MM.1S (cell line): ENCODE measurements around the gene FNDC11.

Source experiments
- EZH2 ChIP-seq: fragments of 300-600 bp; sonication (generic); optimal IDR thresholded peaks from 2 replicates; pipeline ENCODE3; 2017; ENCODE audit warnings: low read depth, mild to moderate bottlenecking, antibody characterized with exemption, low read length, mixed read lengths
- EZH2phosphoT487 ChIP-seq: fragments of 300-600 bp; sonication (generic); IDR thresholded peaks from 2 replicates; pipeline ENCODE4 v1.6.1; 2018; ENCODE audit warnings: antibody characterized with exemption, low read length
- TF ChIP-seq, protein P1 (sequence below): fragments of 300-600 bp; sonication (generic); IDR thresholded peaks from 2 replicates; pipeline ENCODE4 v1.5.1; 2016; ENCODE audit warnings: antibody characterized with exemption, low read length, mixed read lengths

DNA sequence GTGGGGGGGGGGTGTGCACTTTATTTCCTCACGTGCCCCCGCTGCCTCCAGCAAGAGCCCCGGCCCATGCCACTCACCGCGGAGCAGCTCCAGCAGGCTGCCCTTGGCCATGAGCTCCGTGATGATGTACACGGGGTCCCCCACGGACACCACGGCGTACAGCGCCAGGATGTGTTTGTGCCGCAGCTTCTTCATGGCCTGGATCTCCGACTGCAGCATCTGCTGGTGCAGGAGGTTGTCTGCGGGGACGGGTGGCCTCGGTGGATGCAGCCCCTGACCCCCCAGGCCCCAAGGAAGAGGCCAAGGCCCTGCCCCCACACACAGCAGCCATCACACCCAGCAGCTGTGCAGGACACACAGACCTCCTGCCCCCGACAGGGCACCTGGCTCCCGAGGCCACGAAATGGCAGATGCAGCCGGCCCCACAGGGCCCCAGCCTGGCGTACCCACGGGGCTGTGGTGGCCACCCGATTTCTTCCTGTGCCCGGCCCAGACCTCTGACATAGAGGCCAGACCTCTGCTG lies 21.4 kb upstream of the FNDC11 start:
- TF ChIP-seq EZH2 (no peak), EZH2phosphoT487 (no peak)
- TF ChIP-seq, protein P1, sequence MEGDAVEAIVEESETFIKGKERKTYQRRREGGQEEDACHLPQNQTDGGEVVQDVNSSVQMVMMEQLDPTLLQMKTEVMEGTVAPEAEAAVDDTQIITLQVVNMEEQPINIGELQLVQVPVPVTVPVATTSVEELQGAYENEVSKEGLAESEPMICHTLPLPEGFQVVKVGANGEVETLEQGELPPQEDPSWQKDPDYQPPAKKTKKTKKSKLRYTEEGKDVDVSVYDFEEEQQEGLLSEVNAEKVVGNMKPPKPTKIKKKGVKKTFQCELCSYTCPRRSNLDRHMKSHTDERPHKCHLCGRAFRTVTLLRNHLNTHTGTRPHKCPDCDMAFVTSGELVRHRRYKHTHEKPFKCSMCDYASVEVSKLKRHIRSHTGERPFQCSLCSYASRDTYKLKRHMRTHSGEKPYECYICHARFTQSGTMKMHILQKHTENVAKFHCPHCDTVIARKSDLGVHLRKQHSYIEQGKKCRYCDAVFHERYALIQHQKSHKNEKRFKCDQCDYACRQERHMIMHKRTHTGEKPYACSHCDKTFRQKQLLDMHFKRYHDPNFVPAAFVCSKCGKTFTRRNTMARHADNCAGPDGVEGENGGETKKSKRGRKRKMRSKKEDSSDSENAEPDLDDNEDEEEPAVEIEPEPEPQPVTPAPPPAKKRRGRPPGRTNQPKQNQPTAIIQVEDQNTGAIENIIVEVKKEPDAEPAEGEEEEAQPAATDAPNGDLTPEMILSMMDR, result no peak
